Measurements from ENCODE around the gene SMAD3. TPM values are rescaled to one million over a fixed set of nuclear protein-coding genes. Genes with fewer than 3 reads are reported as not detected.

The SMAD3 gene
- total and polyA plus RNA-seq, 2 donors = 8.8 to 21.6 TPM

- Histone ChIP-seq H3K27me3 (ENCODE audit: control insufficient read depth in 2 of 2, insufficient read depth in 1 of 2, low read length in 1 of 2) (no peaks in the 10 kb centered on the region), H3K4me1 (ENCODE audit: control insufficient read depth in 2 of 2, insufficient read depth in 2 of 2, low read length in 2 of 2) (no peaks in the 10 kb centered on the region), H3K36me3 (ENCODE audit: control insufficient read depth in 2 of 2, insufficient read depth in 2 of 2, low read length in 1 of 2) (peaks cover 4 to 6% of the 10 kb centered on the region in 2 donors), H3K27ac (ENCODE audit: low read depth in 1 of 2, low read length in 1 of 2) (no peak overlapping the region), H3K9me3 (ENCODE audit: control insufficient read depth in 2 of 2, insufficient read depth in 1 of 2, low read length in 1 of 2) (no peaks in the 10 kb centered on the region), H3K4me3 (ENCODE audit: low read length in 2 of 2) (no peak overlapping the region)
- WGBS = 96% methylated on average over 17 of the region's 17 CpGs
- no peak for DNase-seq (ENCODE audit: low read depth in 6 of 9, low spot score in 9 of 9)
Measured at GRCh38 chr15:67164811-67165253, 99.4 kb downstream of the SMAD3 start.

GRCh38 chr15:67165254-67166253 lies 100.2 kb downstream of the SMAD3 start:
- Histone ChIP-seq H3K36me3 (ENCODE audit: control insufficient read depth in 2 of 2, insufficient read depth in 2 of 2, low read length in 1 of 2) (peaks cover 6 to 7% of the 10 kb centered on the region in 2 donors), H3K4me1 (ENCODE audit: control insufficient read depth in 2 of 2, insufficient read depth in 2 of 2, low read length in 2 of 2) (no peaks in the 10 kb centered on the region), H3K27ac (ENCODE audit: low read depth in 1 of 2, low read length in 1 of 2) (no peak overlapping the region), H3K9me3 (ENCODE audit: control insufficient read depth in 2 of 2, insufficient read depth in 1 of 2, low read length in 1 of 2) (no peaks in the 10 kb centered on the region), H3K27me3 (ENCODE audit: control insufficient read depth in 2 of 2, insufficient read depth in 1 of 2, low read length in 1 of 2) (no peaks in the 10 kb centered on the region), H3K4me3 (ENCODE audit: low read length in 2 of 2) (no peak overlapping the region)
- DNase-seq (ENCODE audit: low read depth in 6 of 9, low spot score in 9 of 9) = no peak
- 94% methylated on average over 34 of the region's 34 CpGs for WGBS

- Histone ChIP-seq H3K4me1 (ENCODE audit: control insufficient read depth in 2 of 2, insufficient read depth in 2 of 2, low read length in 2 of 2) (no peaks in the 10 kb centered on the region), H3K27ac (ENCODE audit: low read depth in 1 of 2, low read length in 1 of 2) (no peak overlapping the region), H3K36me3 (ENCODE audit: control insufficient read depth in 2 of 2, insufficient read depth in 2 of 2, low read length in 1 of 2) (peaks cover 6 to 8% of the 10 kb centered on the region in 2 donors), H3K4me3 (ENCODE audit: low read length in 2 of 2) (no peak overlapping the region), H3K27me3 (ENCODE audit: control insufficient read depth in 2 of 2, insufficient read depth in 1 of 2, low read length in 1 of 2) (no peaks in the 10 kb centered on the region), H3K9me3 (ENCODE audit: control insufficient read depth in 2 of 2, insufficient read depth in 1 of 2, low read length in 1 of 2) (no peaks in the 10 kb centered on the region)
- no peak for DNase-seq (ENCODE audit: low read depth in 6 of 9, low spot score in 9 of 9)
- 92% methylated on average over 13 of the region's 13 CpGs for WGBS
Measured at GRCh38 chr15:67166280-67167009, 101.0 kb downstream of the SMAD3 start.

- Histone ChIP-seq H3K9me3 (ENCODE audit: control insufficient read depth in 2 of 2, insufficient read depth in 1 of 2, low read length in 1 of 2) (no peaks in the 10 kb centered on the region), H3K4me3 (ENCODE audit: low read length in 2 of 2) (no peak overlapping the region), H3K27me3 (ENCODE audit: control insufficient read depth in 2 of 2, insufficient read depth in 1 of 2, low read length in 1 of 2) (no peaks in the 10 kb centered on the region), H3K36me3 (ENCODE audit: control insufficient read depth in 2 of 2, insufficient read depth in 2 of 2, low read length in 1 of 2) (peaks cover 6 to 8% of the 10 kb centered on the region in 2 donors), H3K4me1 (ENCODE audit: control insufficient read depth in 2 of 2, insufficient read depth in 2 of 2, low read length in 2 of 2) (no peaks in the 10 kb centered on the region), H3K27ac (ENCODE audit: low read depth in 1 of 2, low read length in 1 of 2) (no peak overlapping the region)
- DNase-seq (ENCODE audit: low read depth in 6 of 9, low spot score in 9 of 9) = no peak
- 97% methylated on average over 4 of the region's 4 CpGs for WGBS
Measured at GRCh38 chr15:67167091-67167490, 101.7 kb downstream of the SMAD3 start.

- WGBS = 97% methylated on average over 6 of the region's 6 CpGs
- Histone ChIP-seq H3K36me3 (ENCODE audit: control insufficient read depth in 2 of 2, insufficient read depth in 2 of 2, low read length in 1 of 2) (peaks cover 8 to 10% of the 10 kb centered on the region in 2 donors), H3K27ac (ENCODE audit: low read depth in 1 of 2, low read length in 1 of 2) (no peak overlapping the region), H3K9me3 (ENCODE audit: control insufficient read depth in 2 of 2, insufficient read depth in 1 of 2, low read length in 1 of 2) (no peaks in the 10 kb centered on the region), H3K4me1 (ENCODE audit: control insufficient read depth in 2 of 2, insufficient read depth in 2 of 2, low read length in 2 of 2) (no peaks in the 10 kb centered on the region), H3K4me3 (ENCODE audit: low read length in 2 of 2) (no peak overlapping the region), H3K27me3 (ENCODE audit: control insufficient read depth in 2 of 2, insufficient read depth in 1 of 2, low read length in 1 of 2) (no peaks in the 10 kb centered on the region)
- no peak for DNase-seq (ENCODE audit: low read depth in 6 of 9, low spot score in 9 of 9)
Measured at GRCh38 chr15:67168694-67169093, 103.3 kb downstream of the SMAD3 start.

- Histone ChIP-seq H3K4me1 (ENCODE audit: control insufficient read depth in 2 of 2, insufficient read depth in 2 of 2, low read length in 2 of 2) (peaks cover 0 to 2% of the 10 kb centered on the region in 2 donors), H3K4me3 (ENCODE audit: low read length in 2 of 2) (no peak overlapping the region), H3K27ac (ENCODE audit: low read depth in 1 of 2, low read length in 1 of 2) (no peak overlapping the region), H3K27me3 (ENCODE audit: control insufficient read depth in 2 of 2, insufficient read depth in 1 of 2, low read length in 1 of 2) (no peaks in the 10 kb centered on the region), H3K9me3 (ENCODE audit: control insufficient read depth in 2 of 2, insufficient read depth in 1 of 2, low read length in 1 of 2) (no peaks in the 10 kb centered on the region), H3K36me3 (ENCODE audit: control insufficient read depth in 2 of 2, insufficient read depth in 2 of 2, low read length in 1 of 2) (peaks cover 4 to 5% of the 10 kb centered on the region in 2 donors)
- WGBS = 95% methylated on average over 12 of the region's 12 CpGs
- no peak for DNase-seq (ENCODE audit: low read depth in 6 of 9, low spot score in 9 of 9)
Measured at GRCh38 chr15:67170143-67170925, 104.9 kb downstream of the SMAD3 start.

- Histone ChIP-seq H3K27ac (ENCODE audit: low read depth in 1 of 2, low read length in 1 of 2) (no peak overlapping the region), H3K36me3 (ENCODE audit: control insufficient read depth in 2 of 2, insufficient read depth in 2 of 2, low read length in 1 of 2) (peaks cover 4% of the 10 kb centered on the region in 2 donors), H3K9me3 (ENCODE audit: control insufficient read depth in 2 of 2, insufficient read depth in 1 of 2, low read length in 1 of 2) (no peaks in the 10 kb centered on the region), H3K4me3 (ENCODE audit: low read length in 2 of 2) (no peak overlapping the region), H3K27me3 (ENCODE audit: control insufficient read depth in 2 of 2, insufficient read depth in 1 of 2, low read length in 1 of 2) (no peaks in the 10 kb centered on the region), H3K4me1 (ENCODE audit: control insufficient read depth in 2 of 2, insufficient read depth in 2 of 2, low read length in 2 of 2) (peaks cover 0 to 12% of the 10 kb centered on the region in 2 donors)
- no peak for DNase-seq (ENCODE audit: low read depth in 6 of 9, low spot score in 9 of 9)
- WGBS = 96% methylated on average over 4 of the region's 4 CpGs
Measured at GRCh38 chr15:67171471-67171870, 106.1 kb downstream of the SMAD3 start.

GRCh38 chr15:67172172-67172571 lies 106.8 kb downstream of the SMAD3 start:
- no peak for DNase-seq (ENCODE audit: low read depth in 6 of 9, low spot score in 9 of 9)
- H3K4me1 ChIP-seq (ENCODE audit: control insufficient read depth in 2 of 2, insufficient read depth in 2 of 2, low read length in 2 of 2) = peaks cover 0 to 15% of the 10 kb centered on the region in 2 donors
- no peaks in the 10 kb centered on the region for H3K27me3 ChIP-seq (ENCODE audit: control insufficient read depth in 2 of 2, insufficient read depth in 1 of 2, low read length in 1 of 2)
- peaks cover 4 to 7% of the 10 kb centered on the region in 2 donors for H3K36me3 ChIP-seq (ENCODE audit: control insufficient read depth in 2 of 2, insufficient read depth in 2 of 2, low read length in 1 of 2)
- H3K4me3 ChIP-seq (ENCODE audit: low read length in 2 of 2) = no peak overlapping the region
- no peak overlapping the region for H3K27ac ChIP-seq (ENCODE audit: low read depth in 1 of 2, low read length in 1 of 2)
- 96% methylated on average over 6 of the region's 6 CpGs for WGBS
- H3K9me3 ChIP-seq (ENCODE audit: control insufficient read depth in 2 of 2, insufficient read depth in 1 of 2, low read length in 1 of 2) = no peaks in the 10 kb centered on the region
